HG03135 (cell line): ENCODE results near the gene IFT20.
"Not testable (repeated sequence)": the region's sequence is repeated elsewhere in the genome, so short reads cannot be mapped to it uniquely, and the experiment has no call there.

ENCODE experiments used
- ATAC-seq: cut with Tn5 transposase; IDR thresholded peaks from one replicate; pipeline ENCODE4 v1.9.1; 2021; ENCODE audit warnings: mild to moderate bottlenecking, moderate library complexity; ENCODE audit not compliant: unreplicated experiment

IFT20 gene

DNA sequence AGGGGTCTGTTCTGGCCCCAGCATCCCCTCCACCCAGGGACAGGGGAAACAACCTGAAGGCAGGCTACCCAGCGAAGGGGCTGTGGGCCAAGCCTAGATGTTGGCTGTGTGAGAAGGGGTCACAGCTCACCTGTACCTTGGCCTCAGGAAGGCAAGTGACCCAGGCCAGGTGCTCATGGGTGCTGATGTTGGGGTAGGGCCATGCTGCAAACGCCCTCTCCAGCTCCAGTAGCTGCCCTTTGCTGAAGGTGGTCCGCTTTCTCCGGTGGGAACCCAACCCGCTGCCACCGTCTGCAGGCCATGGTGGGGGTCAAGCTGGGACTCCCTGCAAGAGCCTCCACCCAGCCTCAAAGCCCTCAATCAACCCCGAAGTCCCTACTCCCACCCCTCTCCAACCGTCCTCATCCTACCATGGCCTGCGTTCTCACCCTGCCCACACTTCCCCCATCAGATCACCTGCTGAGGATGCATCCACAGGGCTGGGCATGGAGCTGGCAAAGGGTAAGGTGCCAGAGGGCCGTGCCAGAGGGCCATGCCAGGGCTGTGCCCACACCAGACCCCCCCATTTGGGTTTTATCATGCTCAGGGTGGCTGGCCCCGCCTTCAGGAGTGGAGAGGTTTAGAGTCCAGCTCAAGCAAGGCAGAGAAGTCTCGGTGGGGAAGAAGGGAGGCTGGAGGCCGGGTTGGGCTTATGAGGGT lies 29.5 kb upstream of the IFT20 start, which contains the start of gene SEBOX:
TSS of gene SEBOX (minus strand) at position 535 of the 699 bp plus-strand sequence. CDS start at position 487, 48 bp downstream.
- ATAC-seq = no peak

DNA sequence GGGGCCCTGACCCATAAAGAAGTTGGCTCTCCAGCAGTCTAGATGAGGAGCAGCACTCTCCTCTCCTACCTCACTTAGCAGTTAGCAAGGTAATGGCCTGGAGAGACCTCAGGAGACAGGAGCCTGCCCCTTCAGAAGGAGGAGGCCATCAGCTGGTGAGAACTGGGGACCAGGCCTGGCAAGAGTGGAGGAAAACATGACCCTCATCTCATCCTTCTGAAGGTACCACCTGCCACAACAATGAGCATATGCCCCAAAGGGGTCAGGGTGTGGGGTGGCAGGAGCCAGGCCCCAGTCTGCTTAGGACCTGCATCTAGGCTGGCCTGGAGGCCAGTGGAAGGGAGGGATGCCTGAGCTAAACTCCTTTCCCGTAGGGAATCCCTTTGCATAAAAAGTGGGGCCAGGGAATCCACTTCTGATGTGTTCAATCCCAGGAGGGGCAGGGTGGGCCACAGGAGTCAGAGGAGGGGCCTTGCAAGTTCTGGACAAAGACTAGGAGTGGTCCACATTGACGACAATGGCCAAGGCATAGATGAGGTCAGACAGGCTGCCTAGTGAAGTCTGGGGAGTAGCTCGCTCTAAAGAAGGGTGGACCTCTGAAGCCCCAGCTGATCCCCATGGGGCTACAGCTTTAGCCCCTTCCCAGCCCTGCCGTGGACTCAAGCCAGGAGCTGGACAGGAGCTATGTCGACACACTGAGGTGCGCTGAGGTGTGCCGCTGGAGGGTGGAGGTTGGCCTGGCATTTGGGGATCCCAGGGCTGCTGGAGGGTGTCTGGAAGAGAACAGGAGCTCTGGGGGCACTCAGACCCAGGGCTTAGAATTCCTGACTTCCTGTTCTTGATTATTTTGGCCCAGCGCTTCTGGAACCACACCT lies 28.7 kb upstream of the IFT20 start:
- ATAC-seq = no peak

DNA sequence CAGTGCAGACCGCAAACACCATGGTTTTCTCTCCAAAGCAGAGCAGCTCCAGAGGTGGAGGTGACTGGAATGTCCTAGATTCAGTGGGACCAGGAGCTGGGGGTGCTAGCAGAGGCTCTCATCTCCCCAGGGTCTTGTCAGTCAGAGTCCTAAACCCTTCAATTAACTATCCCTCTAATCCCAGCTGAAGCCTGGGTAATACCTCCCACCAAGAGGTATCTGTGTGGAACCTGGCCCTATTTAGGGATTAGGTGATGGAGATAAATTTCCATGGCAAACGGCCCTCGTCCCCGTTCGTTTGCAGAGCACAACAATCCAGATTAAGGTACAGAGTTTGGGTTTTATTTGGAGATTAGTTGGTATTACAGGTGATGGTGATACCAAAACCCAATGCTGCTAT lies 27.9 kb upstream of the IFT20 start:
- ATAC-seq = no peak

DNA sequence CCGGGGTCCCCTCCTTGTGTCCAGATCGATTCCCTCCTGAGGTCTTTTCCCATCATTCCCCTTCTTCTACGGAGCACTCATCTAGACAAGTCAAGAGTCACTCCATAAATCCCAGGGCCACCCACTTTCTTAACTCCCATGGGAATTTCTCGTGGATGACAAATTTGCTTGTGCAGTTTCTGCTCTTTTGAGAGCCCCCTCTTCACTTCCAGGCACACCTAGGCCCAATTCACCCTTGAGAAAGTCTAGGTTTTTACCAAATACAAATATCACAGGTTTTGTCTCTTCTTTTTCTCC lies 22.6 kb upstream of the IFT20 start:
- ATAC-seq = no peak

DNA sequence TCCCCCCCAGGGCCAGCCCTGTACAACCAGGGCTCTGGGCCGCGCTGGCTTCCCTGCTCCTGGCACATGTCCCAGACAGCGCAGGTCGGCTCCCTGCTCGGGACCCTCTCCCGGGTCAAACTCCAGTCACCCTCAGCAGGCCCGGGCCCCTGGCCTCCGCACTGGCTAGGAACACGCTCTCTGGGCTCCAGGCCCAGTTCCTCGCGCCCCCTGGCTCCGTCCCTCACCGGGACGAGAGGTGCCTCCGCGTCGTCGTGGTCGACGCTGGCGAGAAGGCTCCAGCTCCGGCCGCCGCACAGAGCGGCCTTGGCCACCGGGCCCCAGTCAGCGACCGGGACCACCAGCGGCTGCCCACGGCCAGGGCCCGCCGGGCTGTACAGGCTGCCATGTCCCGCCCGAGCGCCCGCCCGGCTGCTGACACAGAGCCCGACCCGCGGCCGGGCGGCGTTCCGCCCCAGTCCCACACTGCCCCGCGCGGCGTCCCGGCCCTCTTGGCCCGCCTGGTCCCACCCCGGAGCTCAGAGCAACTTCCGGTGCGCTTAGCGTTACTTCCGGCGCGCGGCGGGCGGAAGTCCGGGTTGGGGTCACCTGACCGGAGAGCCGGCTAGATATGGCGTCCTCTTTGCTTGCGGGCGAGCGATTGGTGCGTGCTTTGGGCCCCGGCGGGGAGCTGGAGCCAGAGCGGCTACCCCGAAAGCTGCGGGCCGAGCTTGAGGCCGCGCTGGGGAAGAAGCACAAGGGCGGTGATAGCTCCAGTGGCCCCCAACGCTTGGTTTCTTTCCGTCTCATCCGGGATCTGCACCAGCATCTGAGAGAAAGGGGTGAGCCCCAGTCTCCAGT lies 22.0 kb upstream of the IFT20 start, which contains the start of gene POLDIP2:
TSS of gene POLDIP2 (minus strand) at position 467 of the 840 bp plus-strand sequence. CDS start at position 388, 79 bp downstream.
- ATAC-seq = peak; percentile 92

DNA sequence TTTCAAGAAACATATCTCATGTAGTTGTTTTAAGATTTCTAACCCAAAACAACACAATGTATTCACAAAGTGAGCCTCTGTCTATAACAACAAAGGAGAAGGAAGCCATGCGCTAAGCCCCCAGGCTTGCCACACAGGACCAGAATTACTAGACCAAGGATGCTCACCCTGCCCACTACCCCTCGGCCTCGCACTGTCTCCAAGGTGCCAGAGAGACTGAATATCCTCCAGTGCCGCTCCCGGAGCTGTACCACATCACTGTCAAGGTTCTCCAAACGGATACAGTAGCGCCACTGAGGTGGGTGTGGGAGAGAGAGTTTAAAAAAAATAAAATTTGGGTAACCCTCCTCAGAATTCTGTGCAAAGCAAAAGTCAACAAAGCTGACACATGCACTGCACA lies 15.0 kb upstream of the IFT20 start:
- ATAC-seq = no peak

DNA sequence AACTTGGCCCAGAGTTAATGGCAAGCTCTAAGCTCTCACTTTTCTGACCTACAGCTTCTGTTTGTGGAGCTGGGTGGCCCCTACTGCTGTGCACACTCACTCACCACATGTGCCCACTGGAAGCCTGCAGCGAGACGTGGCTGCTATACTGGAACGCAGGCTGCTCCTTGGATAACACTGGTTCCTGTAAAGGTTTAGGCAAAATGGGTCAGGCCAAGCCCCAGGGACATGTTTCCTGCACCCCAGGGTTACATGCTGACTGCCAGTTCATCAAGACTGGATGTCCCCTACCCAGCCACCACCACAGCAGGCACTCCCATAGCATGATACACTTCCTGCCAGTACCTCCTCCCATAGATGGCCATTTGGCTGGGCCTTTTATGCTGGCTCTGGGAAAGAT lies 13.7 kb upstream of the IFT20 start:
- ATAC-seq = no peak

DNA sequence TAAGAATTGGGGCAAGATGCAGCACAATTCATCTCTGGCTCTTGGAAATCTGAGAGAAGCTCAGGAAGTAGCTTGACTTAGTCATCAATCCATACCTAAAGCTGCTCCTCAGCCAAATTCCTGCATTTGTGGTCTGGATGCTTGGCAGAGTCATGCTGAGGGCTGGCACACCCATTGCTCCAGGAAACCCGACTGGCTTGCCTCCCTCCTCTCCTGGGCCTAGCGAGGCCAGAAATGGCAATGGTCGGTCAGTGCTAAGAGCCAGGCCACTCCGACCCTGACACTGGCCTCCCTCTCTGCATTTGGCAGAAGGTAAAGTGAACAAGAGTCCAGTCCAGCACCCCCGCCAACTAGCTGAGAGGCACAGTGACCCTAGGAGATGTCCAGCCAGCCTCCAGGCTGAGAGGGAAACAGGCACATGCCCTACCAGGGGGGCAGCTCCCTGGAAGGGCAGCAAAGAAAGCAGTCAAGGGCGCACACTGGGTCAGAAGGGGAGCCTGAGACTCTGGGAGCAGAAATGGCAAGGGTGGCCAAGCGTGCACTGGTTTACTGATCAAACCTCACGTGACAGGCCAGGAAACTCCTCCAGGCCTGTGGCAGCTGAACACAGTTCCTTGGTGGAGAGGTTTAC lies 12.1 kb upstream of the IFT20 start:
- no peak for ATAC-seq

DNA sequence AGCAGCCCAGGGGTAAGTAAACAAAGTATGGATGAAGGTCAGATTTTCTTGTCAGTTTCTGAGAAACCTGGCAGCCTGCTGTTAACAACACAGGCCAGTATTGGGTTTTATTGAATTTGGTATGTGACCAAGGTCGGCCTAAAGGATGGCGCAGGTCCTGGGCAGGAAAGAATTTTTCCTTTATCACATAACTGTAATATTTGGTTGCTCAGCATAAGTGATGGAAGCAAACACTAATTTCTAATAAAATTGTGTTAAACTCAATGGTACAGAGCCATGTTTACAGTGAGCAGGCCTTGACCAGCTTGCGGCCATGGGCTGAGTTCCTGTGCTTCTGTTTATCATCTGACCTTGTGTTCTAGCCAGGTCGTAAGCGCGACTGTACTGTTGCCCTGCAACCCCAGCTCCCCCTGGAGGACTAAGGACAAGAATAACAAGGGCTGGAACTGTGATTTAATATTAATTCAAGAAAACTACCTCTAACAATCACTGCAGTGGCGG lies 11.5 kb upstream of the IFT20 start:
- ATAC-seq = no peak

DNA sequence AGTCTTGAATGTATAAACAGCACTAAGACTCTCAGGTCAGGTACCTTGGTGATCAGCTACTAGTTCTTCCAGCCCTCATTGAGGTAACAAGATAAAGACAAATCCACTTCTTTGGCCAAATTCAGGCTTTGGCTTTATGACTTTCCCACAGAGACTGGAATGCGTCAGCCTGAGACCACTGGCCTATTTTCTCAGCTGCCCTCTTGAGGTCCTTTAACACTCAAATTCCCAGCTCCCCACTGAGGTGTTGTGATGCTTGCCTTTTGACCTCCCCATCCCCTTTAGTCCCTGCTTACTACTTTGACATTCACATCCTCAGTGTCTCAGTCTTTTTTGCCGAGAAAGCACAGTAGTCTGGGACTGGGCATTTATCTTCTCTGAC lies 10.9 kb upstream of the IFT20 start:
- no peak for ATAC-seq

DNA sequence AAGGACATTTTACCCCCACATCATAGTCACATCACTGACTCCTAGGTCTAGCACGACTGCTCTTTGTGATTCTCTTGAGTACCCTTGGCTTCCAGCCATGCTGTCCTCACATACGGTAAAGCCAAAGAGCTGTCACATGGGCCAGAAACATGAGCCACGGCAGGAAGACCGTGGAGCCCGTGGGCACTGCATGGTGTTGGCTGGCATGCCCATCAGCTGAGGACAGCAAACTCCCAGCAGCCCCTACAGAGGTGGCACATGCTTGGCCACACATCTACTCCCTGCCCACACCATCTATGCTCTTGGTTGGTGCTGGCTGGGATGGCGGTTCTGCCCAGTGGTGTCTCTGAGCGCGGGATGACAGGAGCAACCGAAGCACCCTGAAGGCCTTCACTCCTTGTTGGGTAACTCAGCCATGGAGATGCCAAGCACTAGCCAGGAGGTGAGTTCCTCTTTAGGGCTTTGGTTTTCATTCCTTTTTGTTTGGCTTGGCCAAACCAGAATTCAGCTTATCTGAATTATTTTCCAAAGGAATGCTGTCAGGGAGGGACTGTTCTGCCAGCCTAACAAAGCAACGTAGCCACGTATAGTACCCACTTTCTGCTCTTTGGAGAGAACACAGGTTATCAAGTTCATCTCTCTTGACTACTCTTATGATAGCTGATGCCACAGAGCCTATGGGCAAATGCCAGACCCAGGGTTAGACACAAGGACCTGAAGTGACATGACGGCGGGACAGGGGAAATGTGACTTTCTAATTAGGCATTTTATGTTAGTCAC lies 10.3 kb upstream of the IFT20 start:
- no peak for ATAC-seq

DNA sequence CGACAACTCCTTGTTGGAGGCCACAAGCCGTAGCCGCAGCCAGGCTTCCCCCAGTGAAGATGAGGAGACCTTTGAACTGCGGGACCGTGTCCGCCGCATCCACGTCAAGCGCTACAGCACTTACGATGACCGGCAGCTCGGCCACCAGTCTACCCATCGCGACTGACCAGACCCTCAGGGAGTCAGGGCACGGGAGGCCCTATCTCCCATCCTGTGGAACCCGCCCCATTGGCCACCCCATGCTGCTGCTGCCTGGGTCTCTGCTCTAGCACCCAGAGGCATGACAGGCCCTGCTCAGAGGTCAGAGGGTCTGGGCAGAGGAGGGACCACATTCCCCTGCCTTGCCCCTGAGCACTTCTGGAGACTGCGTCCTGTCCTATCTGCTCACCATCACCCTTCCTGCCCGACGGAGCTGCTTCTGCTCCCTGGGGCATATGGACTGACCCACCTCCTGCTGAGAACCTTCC lies 9.2 kb upstream of the IFT20 start:
- no peak for ATAC-seq

DNA sequence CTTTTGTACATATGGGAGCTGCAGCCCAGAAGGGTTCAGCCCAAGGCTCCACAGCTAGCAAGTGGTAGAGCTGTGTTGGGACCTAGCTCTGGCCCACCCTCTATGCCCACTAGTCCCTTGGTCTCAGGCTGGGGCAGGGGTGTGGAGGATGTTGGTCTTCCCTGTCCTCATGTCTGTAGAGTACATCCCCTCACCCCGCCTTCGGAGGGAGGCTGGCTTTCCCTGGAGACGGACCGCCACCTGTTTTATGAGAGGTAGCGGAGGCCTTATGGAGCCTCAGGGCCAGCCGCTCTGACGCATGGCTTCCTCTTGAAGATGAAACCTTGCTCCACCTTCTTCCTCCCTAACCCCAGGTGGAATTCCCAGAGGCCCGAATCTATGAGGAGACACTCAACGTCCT lies 8.7 kb upstream of the IFT20 start:
- no peak for ATAC-seq

DNA sequence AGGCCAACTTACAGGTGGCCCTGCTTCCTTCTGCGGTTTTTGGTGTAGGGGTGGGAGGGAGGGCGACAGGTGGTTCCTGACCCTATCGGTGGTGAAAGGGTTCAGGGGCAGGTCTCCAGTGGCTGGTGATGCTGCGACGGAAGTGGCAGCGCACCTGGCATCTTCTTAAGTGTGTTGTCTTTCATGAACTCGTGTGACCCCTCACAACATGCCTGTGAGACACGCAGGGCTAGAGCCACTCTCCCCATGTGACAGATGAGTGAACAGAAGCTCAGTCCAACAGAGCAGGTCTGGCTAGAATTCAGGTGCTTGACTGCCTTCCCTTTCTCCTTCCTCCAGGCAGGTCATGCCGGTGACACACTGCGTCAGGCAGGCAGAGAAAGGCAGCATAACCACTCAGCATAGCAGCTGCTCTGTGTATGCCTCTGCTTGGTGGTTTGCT lies 8.2 kb upstream of the IFT20 start:
- no peak for ATAC-seq

DNA sequence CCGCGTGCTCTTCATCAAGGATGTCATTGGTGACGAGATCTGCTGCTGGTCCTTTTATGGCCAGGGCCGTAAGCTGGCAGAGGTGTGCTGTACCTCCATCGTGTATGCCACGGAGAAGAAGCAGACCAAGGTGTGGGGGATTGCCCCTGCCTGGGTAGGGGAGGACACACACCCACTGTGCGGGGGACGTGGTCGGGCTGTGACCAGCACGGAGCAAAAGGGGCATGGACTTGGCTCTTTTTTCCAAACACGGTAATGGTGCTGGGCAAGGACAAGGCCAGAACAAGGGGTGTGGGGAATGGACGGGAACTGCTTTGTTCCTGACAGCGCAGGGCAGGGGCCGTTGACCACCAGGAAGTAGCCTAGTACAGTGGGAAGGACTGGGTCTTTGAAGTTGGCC lies 7.0 kb upstream of the IFT20 start:
- no peak for ATAC-seq

DNA sequence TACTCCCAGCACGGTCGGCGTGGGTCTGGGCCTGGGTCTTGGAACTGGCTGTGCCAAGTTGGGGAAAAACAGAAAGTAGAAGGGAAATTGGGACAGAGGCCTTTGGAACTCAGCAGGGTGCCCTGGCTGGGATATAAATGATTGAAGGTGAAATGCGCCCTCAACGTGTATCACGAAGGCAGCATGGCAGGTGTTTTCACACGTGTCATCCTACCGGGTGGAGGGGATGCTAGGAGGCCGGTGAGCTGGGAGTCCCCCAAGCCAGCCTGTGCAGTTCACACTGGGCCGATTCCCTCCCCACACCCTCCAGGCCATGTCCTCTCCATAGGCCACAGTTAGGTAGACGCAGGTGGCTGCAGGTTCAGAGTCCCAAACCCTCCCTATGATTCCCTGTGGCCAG lies 6.2 kb upstream of the IFT20 start:
- ATAC-seq = no peak

DNA sequence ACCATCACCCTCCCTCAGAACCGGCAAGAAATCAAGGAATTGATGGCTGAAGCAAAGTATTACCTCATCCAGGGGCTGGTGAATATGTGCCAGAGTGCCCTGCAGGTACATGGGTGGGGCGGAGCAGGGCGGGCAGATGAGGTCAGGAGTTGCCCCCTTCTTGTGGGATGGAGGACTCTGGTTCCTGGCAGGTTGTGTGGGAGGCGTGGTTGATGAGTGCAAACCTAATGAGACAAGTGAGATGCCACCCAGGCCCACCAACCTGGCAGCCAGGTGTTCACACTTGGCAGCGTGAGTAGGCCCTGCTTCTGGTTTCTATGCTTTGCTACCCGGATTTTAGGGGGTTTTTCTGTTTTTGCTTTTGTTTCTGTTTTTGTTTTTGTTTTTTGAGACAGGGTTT lies 5.1 kb upstream of the IFT20 start:
- no peak for ATAC-seq

DNA sequence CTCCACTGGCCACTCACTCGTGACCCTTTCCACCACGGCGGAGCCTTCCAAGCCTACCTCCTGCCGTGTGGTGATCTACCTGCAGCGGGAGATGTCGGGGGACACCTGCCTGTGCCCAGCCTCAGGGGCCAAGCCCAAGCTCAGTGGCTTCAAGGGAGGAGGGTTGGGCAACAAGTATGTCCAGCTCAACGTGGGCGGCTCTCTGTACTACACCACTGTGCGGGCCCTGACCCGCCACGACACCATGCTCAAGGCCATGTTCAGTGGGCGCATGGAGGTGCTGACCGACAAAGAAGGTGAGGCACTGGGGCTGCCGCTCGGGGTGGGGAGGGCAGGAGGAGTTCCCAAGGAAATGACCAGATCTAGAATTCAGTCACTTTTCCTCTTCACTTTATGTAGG lies 4.2 kb upstream of the IFT20 start:
- ATAC-seq = no peak

DNA sequence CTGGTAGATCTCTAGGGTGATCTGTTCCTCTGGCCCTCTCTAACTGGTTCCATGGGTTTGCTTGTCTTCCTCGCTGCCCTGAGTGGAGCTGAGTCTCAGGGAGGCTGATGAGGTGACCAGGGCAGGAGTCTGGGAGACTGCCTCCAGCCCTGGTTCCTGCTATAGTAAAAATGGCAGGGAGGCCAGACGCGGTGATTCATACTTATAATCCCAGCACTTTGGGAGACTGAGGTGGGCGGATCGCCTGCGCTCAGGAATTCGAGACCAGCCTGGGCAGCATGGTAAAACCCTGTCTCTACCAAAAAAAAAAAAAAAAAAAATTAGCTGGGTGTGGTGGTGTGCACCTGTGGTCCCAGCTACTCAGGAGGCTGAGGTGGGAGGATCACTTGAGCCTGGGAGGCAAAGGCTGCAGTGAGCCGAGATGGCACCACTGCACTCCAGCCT lies 3.5 kb upstream of the IFT20 start:
- ATAC-seq = not testable (repeated sequence)
